Measurements from ENCODE around the gene TARM1.

DNA sequence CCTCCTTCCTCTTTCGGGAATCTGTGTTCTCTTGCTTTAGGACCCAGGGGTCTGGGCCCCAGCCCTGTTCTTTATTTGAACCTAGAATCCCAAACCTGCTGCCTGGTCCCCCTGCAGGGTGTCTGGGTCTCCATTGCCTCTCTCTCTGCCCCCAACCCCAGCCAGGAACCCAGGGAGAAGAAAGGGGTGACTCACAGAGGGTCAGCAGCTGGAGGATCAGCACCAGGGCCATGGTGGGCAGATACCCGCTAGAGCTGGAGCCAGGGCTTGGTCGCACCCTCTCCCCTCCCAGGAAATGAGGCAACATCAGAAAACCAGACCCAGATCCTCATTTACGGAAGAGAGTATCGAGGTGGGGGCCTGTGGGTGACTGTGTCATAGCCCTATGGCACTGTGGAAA lies 19.4 kb upstream of the TARM1 start, which contains the start of gene OSCAR:
- no peak for TF ChIP-seq POLR2A (IDR thresholded peaks at IDR 0.05)
- TF ChIP-seq CTCF (IDR thresholded peaks at IDR 0.05): no peak

All from uterus (tissue), 2 donors.